RWPE1 (cell line): ENCODE measurements around the gene ACAP3.
"Not testable (repeated sequence)": the region's sequence is repeated elsewhere in the genome, so short reads cannot be mapped to it uniquely, and the experiment has no call there.

Experiments used
- CTCF ChIA-PET: fragments of 350-600 bp; sonication (Branson Sonifier 250); formaldehyde crosslinking; extraction: SDS; loops from one replicate; lab custom pipeline; 2021; lab: Yijun Ruan, JAX
- POLR2A ChIA-PET: fragments of 400-600 bp; formaldehyde crosslinking; extraction: SDS; loops from one replicate; lab custom pipeline; 2020; ENCODE audit warnings: antibody characterized with exemption; ENCODE audit not compliant: low non-redundant PET; lab: Yijun Ruan, JAX
- DNase-seq: peaks from one replicate; pipeline ENCODE4 v3.0.0; 2012; ENCODE audit warnings: low spot score
- H3K27ac ChIP-seq: fragments of 450-650 bp; 2 replicates; pipeline ENCODE4 v1.5.1; 2017
- CTCF ChIP-seq: fragments of 450-650 bp; conservative IDR thresholded peaks from 2 replicates; pipeline ENCODE4 v1.5.1; 2017; ENCODE audit warnings: low read depth, mild to moderate bottlenecking

ACAP3 gene

DNA sequence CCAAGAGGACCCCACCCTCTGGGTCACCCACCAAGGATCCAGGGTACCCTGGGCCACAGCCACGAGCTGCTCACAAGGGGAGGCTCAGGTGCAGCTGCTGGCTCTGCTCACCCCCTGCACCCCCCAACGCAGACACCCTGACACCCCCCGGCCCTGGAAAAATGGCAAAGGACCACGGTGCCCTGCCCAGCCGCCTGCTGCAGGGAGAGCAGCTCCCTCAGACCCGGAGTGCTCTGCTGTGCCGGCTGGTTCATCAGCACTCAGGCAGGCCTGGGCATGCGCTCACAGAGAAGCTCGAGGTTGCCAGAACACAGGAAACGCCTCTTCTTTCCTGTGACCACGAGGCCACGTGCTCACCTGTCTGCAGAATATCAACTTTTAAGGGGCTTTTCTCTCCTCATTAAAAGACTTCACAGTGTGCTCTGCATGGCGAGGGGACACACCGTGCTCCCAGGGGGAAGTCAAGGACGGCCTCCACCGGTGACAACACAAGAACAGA is 56.9 kb downstream of the ACAP3 start:
- ChIA-PET POLR2A (interaction anchor here (0.7 to 1.2 kb wide), 2 partner anchors 11 to 182 kb away, joined by 4 to 5 read pairs; no protein-coding TSS in a partner anchor), CTCF (interaction anchor here (0.5 to 1.1 kb wide), 4 partner anchors 10 to 274 kb away, joined by 3 to 7 read pairs (median 4); partner anchors contain the start of gene UBE2J2)
- H3K27ac ChIP-seq, result peak overlapping the region; percentile 86
- DNase-seq, result peak; percentile 77
- no peak for TF ChIP-seq CTCF

GRCh38 chr1:1248009-1248913 is 59.5 kb downstream of the ACAP3 start:
- CTCF ChIA-PET, POLR2A ChIA-PET, DNase-seq, H3K27ac ChIP-seq: not testable (repeated sequence)

- POLR2A ChIA-PET, result no interaction called here
- no peak overlapping the region for H3K27ac ChIP-seq
- TF ChIP-seq CTCF, result no peak
Observed at GRCh38 chr1:1247341-1247913, 60.3 kb downstream of the ACAP3 start.

GRCh38 chr1:1246577-1247340 is 61.0 kb downstream of the ACAP3 start, which contains the start of gene C1QTNF12:
Gene C1QTNF12 (minus strand): TSS chr1:1246722. CDS start chr1:1246690, 32 bp downstream.
- no peak for DNase-seq
- CTCF ChIA-PET, result interaction anchor here (0.6 to 0.7 kb wide), 3 partner anchors 35 to 271 kb away, joined by 3 to 5 read pairs (median 3); no protein-coding TSS in a partner anchor
- no peak for TF ChIP-seq CTCF
- POLR2A ChIA-PET, result no interaction called here
- H3K27ac ChIP-seq, result no peak within 1 kb of the TSS

More at GRCh38 chr1:1247341-1247913, 60.3 kb downstream of the ACAP3 start:
- CTCF ChIA-PET, result interaction anchor here (0.6 to 0.7 kb wide), 2 partner anchors 34 to 271 kb away, joined by 3 to 5 read pairs; no protein-coding TSS in a partner anchor
- no peak for DNase-seq

GRCh38 chr1:1245817-1246576 is 61.7 kb downstream of the ACAP3 start:
- ChIA-PET CTCF (no interaction called here), POLR2A (interaction anchor here (0.9 kb wide), 1 partner anchor 9 kb away, joined by 3 read pairs; no protein-coding TSS in a partner anchor)
- TF ChIP-seq CTCF, result no peak
- H3K27ac ChIP-seq, result no peak overlapping the region
- no peak for DNase-seq
